Measurements from ENCODE around the gene ZNF771. TPM values are rescaled to one million over a fixed set of nuclear protein-coding genes. Genes with fewer than 3 reads are reported as not detected.
A peak's percentile ranks its signal among the peaks of the same experiment; 100 is the strongest.

Gene ZNF771
- total RNA-seq (ENCODE audit: unreplicated experiment), result 16.3 TPM
- long read RNA-seq, transcript ZNF771-201 (3 exons, 2,371 nt), result major isoform, 14 of 19 reads
- long read RNA-seq, partial matches to known transcripts, result 1 of 19 reads
- long read RNA-seq, other reads (novel, unspliced or antisense), result 2 of 19 reads

DNA sequence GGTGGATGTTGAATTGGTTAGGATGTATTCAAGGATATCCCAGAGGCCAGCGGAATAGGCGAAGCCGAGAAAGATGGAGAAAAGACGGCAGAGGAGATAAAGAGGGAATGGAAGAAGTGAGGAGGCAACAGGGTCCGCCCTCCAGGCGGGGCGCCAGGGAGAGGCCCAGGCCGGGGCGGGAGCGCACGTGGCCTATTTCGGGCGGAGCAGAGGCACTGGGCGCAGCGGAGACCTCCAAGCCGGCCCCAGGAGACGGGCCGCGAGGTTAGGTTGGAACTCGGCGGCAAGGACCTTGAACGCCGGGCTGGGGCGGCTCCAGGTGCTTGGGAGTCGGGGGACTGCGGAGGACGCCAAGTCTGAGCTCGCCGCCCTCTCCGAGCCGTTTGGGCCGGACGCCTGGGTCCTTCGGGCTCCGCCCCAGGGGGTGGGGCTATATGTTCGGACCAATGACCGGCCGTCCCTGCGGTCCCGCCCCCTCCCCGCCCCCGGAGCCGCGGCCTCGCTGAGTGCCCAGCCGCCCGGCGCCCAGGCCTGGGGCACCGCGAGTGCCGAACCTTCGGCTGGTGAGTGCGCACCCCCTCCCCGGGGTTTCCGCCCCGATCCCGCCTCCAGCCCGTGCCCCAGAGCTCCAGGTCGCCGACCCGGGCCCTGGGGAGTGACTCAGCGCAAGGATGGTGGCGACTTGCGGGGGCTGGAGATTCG lies at the start of gene ZNF771:
TSS of gene ZNF771 (plus strand) at position 505 of the 702 bp plus-strand sequence. CDS start 448 bp downstream, outside the sequence.
- Mint-ChIP-seq H3K36me3 (ENCODE audit: low read depth, unreplicated experiment) (peaks cover 12% of the 10 kb centered on the region), H3K27ac (ENCODE audit: unreplicated experiment) (peak within 1 kb of the TSS; percentile 32), H3K9me3 (ENCODE audit: unreplicated experiment) (no peaks in the 10 kb centered on the region), H3K4me1 (ENCODE audit: unreplicated experiment) (peaks cover 34% of the 10 kb centered on the region), H3K4me3 (ENCODE audit: unreplicated experiment) (peak within 1 kb of the TSS; percentile 92), H3K27me3 (ENCODE audit: unreplicated experiment) (peaks cover 4% of the 10 kb centered on the region)
- TF ChIP-seq CTCF (IDR thresholded peaks at IDR 0.05; ENCODE audit: unreplicated experiment), result no peak
- peak; percentile 84 for DNase-seq (ENCODE audit: low spot score)

- H3K9me3 Mint-ChIP-seq (ENCODE audit: unreplicated experiment), result no peaks in the 10 kb centered on the region
- no peak for DNase-seq (ENCODE audit: low spot score)
- peak overlapping the region; percentile 59 for H3K27ac Mint-ChIP-seq (ENCODE audit: unreplicated experiment)
- H3K4me1 Mint-ChIP-seq (ENCODE audit: unreplicated experiment), result peaks cover 27% of the 10 kb centered on the region
- H3K4me3 Mint-ChIP-seq (ENCODE audit: unreplicated experiment), result peak overlapping the region; percentile 69
- H3K36me3 Mint-ChIP-seq (ENCODE audit: low read depth, unreplicated experiment), result peaks cover 27% of the 10 kb centered on the region
- no peak for TF ChIP-seq CTCF (IDR thresholded peaks at IDR 0.05; ENCODE audit: unreplicated experiment)
- H3K27me3 Mint-ChIP-seq (ENCODE audit: unreplicated experiment), result peaks cover 28% of the 10 kb centered on the region
These were observed 49.5 kb upstream of the ZNF771 start for GRCh38 chr16:30357715-30358576.

DNA sequence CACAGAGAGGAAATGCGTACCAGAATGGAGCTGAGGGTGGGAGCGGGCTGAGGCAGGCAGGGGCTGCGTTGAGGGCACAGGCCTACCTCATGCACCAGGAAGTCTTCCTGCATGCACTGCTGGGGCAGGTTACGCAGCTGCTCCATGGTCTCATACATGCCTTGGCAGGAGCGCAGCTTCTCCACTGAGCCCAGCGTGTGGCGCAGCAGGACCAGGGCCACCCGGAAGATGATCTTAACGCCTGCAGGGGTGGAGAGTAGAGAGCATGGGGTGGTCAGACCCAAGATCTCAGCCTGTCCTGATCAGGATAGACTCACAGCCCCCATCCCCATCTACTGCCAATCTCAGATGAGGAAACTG lies 48.8 kb upstream of the ZNF771 start:
- TF ChIP-seq CTCF (IDR thresholded peaks at IDR 0.05; ENCODE audit: unreplicated experiment), result no peak
- no peak overlapping the region for H3K27ac Mint-ChIP-seq (ENCODE audit: unreplicated experiment)
- H3K36me3 Mint-ChIP-seq (ENCODE audit: low read depth, unreplicated experiment), result peaks cover 34% of the 10 kb centered on the region
- no peaks in the 10 kb centered on the region for H3K9me3 Mint-ChIP-seq (ENCODE audit: unreplicated experiment)
- H3K4me1 Mint-ChIP-seq (ENCODE audit: unreplicated experiment), result peaks cover 27% of the 10 kb centered on the region
- peaks cover 25% of the 10 kb centered on the region for H3K27me3 Mint-ChIP-seq (ENCODE audit: unreplicated experiment)
- DNase-seq (ENCODE audit: low spot score), result no peak
- H3K4me3 Mint-ChIP-seq (ENCODE audit: unreplicated experiment), result no peak overlapping the region

DNA sequence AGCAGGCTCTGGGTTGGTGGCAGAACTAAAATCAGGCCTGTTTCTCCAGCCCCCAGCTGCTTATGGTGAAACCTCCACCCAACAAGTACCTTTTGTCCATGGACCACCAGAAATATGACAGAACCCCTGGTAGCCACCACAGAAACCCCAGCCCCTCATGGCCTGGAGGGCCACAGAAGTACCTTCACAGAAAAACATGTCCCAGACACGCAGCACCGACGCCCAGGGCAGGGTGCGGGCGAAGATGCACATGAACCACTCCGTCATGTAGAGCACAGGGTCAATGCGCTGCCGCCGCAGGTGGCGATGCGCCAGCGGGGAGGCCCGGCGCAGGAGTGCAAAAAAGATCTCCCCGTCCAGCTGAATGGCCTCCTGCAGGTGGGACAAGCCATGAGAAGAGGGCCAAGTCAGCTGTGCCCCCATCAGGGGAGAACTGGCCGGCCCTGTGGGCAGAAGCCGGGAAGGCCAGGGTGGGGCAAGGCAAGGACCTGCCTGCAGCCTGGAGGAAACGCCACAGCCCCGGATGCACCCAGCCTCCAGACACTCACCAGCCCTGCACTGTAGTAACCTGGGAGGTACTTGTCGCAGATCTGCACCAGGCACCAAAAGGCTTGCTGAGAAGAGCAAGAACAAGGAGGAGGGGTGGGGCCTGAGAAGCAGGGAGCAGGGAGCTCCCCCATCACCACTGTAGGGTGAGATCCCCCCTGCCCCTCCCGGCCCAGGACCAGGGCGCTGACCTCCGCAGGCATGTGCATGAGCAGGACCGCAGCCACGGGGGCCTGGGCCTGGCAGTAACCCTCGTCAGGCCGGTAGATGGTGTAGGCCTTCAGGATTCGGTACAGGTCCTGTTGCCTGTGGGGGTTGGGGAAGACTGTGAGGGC lies 48.2 kb upstream of the ZNF771 start:
- H3K36me3 Mint-ChIP-seq (ENCODE audit: low read depth, unreplicated experiment), result peaks cover 33% of the 10 kb centered on the region
- no peaks in the 10 kb centered on the region for H3K9me3 Mint-ChIP-seq (ENCODE audit: unreplicated experiment)
- H3K4me1 Mint-ChIP-seq (ENCODE audit: unreplicated experiment), result peaks cover 22% of the 10 kb centered on the region
- H3K27ac Mint-ChIP-seq (ENCODE audit: unreplicated experiment), result peak overlapping the region; percentile 24
- no peak for DNase-seq (ENCODE audit: low spot score)
- H3K27me3 Mint-ChIP-seq (ENCODE audit: unreplicated experiment), result peaks cover 24% of the 10 kb centered on the region
- H3K4me3 Mint-ChIP-seq (ENCODE audit: unreplicated experiment), result no peak overlapping the region
- TF ChIP-seq CTCF (IDR thresholded peaks at IDR 0.05; ENCODE audit: unreplicated experiment), result no peak
